Activated CD8-positive, alpha-beta T cell treated with anti-CD3 and anti-CD28 coated beads for 36 hours (primary cell): Measurements from ENCODE around the gene BCAR3. TPM values are rescaled to one million over a fixed set of nuclear protein-coding genes. Genes with fewer than 3 reads are reported as not detected.
A peak's percentile ranks its signal among the peaks of the same experiment; 100 is the strongest.

Experiments used
- ATAC-seq: fragments of 200-7000 bp; cut with Tn5 transposase; one replicate; pipeline ENCODE4 v1.10.0; 2021; ENCODE audit warnings: mild to moderate bottlenecking, moderate library complexity
- CTCF ChIA-PET: fragments of 350-600 bp; sonication (Branson Sonifier 250); formaldehyde crosslinking; loops from one replicate; lab custom pipeline; 2021; ENCODE audit warnings: antibody characterized with exemption; lab: Charles Lee
- POLR2A ChIA-PET: fragments of 350-600 bp; sonication (Branson Sonifier 250); formaldehyde crosslinking; loops from one replicate; lab custom pipeline; 2021; ENCODE audit warnings: antibody characterized with exemption; lab: Charles Lee
- DNase-seq: peaks from one replicate; pipeline ENCODE4 v3.0.0-alpha.2; 2020
- H3K27ac Mint-ChIP-seq: one replicate; pipeline ENCODE4 v1.8.0; 2021; ENCODE audit warnings: mild to moderate bottlenecking, mixed read lengths
- H3K27me3 Mint-ChIP-seq: one replicate; pipeline ENCODE4 v1.8.0; 2021; ENCODE audit warnings: mixed read lengths
- H3K36me3 Mint-ChIP-seq: one replicate; pipeline ENCODE4 v1.8.0; 2021; ENCODE audit warnings: low read depth, mixed read lengths
- H3K4me1 Mint-ChIP-seq: one replicate; pipeline ENCODE4 v1.8.0; 2021; ENCODE audit warnings: low read depth, mixed read lengths
- H3K4me3 Mint-ChIP-seq: one replicate; pipeline ENCODE4 v1.8.0; 2021; ENCODE audit warnings: mild to moderate bottlenecking, moderate library complexity, mixed read lengths
- H3K9me3 Mint-ChIP-seq: one replicate; pipeline ENCODE4 v1.8.0; 2021; ENCODE audit warnings: mixed read lengths
- intact Hi-C: fragments of 100-400 bp; cut with micrococcal nuclease; formaldehyde crosslinking; loops from one replicate; pipeline ENCODE4 v1.10.0; 2022
- total RNA-seq, 2 experiments: library from RNA; stranded (reverse); gene quantifications; one replicate each; pipeline ENCODE4 v1.2.3, GENCODE V29; 2021
- TF ChIP-seq, protein P1 (sequence below): fragments of 200-600 bp; IDR thresholded peaks from one replicate; pipeline ENCODE4 v1.8.0; 2022; ENCODE audit warnings: antibody characterized with exemption, mild to moderate bottlenecking

BCAR3 gene
- total RNA-seq, 2 experiments from 2014 or later: 0.51 to 0.70 TPM

DNA sequence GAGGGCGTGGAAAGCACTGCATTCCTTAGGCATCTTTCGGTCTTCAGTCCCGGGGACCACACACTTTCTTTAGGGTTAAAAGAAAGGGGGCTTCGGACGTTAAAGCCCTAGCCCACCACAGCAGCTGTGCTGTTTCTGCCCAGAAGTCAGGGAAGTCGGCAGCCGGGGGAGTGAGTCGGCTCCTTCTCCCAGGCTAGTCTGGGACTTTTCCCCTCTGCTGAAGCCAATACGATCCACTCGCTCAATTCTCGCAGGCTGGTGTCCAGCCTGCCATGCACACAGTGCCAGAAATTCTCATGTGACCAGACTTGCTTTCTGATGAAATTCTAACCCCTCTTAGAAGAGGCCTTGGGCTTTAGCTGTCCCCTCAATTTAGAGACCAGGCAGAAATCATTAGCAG lies 67.7 kb downstream of the BCAR3 start:
- Mint-ChIP-seq H3K4me1 (peaks cover 23% of the 10 kb centered on the region), H3K27ac (no peak overlapping the region), H3K27me3 (peaks cover 2% of the 10 kb centered on the region), H3K4me3 (no peak overlapping the region), H3K9me3 (no peaks in the 10 kb centered on the region), H3K36me3 (no peaks in the 10 kb centered on the region)
- TF ChIP-seq, protein P1, sequence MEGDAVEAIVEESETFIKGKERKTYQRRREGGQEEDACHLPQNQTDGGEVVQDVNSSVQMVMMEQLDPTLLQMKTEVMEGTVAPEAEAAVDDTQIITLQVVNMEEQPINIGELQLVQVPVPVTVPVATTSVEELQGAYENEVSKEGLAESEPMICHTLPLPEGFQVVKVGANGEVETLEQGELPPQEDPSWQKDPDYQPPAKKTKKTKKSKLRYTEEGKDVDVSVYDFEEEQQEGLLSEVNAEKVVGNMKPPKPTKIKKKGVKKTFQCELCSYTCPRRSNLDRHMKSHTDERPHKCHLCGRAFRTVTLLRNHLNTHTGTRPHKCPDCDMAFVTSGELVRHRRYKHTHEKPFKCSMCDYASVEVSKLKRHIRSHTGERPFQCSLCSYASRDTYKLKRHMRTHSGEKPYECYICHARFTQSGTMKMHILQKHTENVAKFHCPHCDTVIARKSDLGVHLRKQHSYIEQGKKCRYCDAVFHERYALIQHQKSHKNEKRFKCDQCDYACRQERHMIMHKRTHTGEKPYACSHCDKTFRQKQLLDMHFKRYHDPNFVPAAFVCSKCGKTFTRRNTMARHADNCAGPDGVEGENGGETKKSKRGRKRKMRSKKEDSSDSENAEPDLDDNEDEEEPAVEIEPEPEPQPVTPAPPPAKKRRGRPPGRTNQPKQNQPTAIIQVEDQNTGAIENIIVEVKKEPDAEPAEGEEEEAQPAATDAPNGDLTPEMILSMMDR: no peak
- ChIA-PET CTCF (interaction anchor here (1.1 to 1.3 kb wide), 3 partner anchors 15 to 230 kb away, joined by 4 to 5 read pairs (median 4); no protein-coding TSS in a partner anchor), POLR2A (interaction anchor here (0.6 to 0.8 kb wide), 2 partner anchors 16 to 27 kb away, joined by 3 read pairs; no protein-coding TSS in a partner anchor)
- intact Hi-C loops: no loop called here
- DNase-seq: no peak
- no peak for ATAC-seq

DNA sequence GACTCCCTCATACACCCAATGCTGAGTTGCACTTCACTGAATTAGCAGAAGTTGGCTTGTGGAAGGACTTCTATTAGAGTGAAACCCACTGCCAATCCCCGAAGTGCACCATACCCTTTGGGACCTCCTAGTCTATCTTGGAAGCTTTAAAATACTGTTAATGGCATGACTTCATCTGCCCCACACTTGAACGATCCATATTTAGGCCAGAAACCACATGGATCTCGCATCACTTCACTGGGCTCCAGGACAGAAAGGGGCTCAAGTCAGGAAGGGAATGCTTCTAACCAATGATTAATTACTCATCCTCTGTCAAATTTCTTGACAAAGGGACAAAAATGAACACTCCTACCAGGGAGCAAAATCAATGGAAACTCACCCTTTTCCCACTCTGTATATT lies 69.1 kb downstream of the BCAR3 start:
- H3K9me3 Mint-ChIP-seq: no peaks in the 10 kb centered on the region
- intact Hi-C loops: no loop called here
- H3K27me3 Mint-ChIP-seq: peaks cover 2% of the 10 kb centered on the region
- no peak for ATAC-seq
- no peak for DNase-seq
- no peaks in the 10 kb centered on the region for H3K36me3 Mint-ChIP-seq
- peaks cover 37% of the 10 kb centered on the region for H3K4me1 Mint-ChIP-seq
- H3K27ac Mint-ChIP-seq: no peak overlapping the region
- POLR2A ChIA-PET: no interaction called here
- TF ChIP-seq, protein P1: no peak
- CTCF ChIA-PET: interaction anchor here (1.3 kb wide), 1 partner anchor 17 kb away, joined by 4 read pairs; no protein-coding TSS in a partner anchor
- H3K4me3 Mint-ChIP-seq: no peak overlapping the region

DNA sequence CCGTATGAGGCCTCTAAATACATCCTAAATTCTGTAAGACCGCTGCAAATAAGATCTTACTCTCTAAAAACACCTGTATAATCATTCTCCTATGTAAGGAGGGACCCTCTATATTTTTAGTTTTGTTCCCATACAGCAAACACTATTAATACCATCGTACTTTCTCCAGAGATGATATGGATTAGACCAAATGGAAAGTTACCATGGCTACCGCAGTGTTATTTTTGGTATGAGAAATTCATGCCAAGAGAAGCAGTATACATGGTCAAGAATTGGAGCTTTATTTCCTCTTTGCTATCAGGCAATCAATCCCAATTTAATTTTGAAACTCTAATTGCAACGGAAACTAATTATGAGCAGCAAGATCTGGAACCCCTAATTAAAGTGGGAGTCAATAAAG lies 70.0 kb downstream of the BCAR3 start:
- CTCF ChIA-PET: interaction anchor here (1.0 kb wide), 1 partner anchor 19 kb away, joined by 3 read pairs; no protein-coding TSS in a partner anchor
- H3K4me3 Mint-ChIP-seq: no peak overlapping the region
- H3K27ac Mint-ChIP-seq: no peak overlapping the region
- peaks cover 2% of the 10 kb centered on the region for H3K27me3 Mint-ChIP-seq
- intact Hi-C loops: no loop called here
- H3K9me3 Mint-ChIP-seq: no peaks in the 10 kb centered on the region
- no peaks in the 10 kb centered on the region for H3K36me3 Mint-ChIP-seq
- POLR2A ChIA-PET: no interaction called here
- ATAC-seq (no peak), DNase-seq (no peak)
- peaks cover 38% of the 10 kb centered on the region for H3K4me1 Mint-ChIP-seq
- TF ChIP-seq, protein P1: no peak

DNA sequence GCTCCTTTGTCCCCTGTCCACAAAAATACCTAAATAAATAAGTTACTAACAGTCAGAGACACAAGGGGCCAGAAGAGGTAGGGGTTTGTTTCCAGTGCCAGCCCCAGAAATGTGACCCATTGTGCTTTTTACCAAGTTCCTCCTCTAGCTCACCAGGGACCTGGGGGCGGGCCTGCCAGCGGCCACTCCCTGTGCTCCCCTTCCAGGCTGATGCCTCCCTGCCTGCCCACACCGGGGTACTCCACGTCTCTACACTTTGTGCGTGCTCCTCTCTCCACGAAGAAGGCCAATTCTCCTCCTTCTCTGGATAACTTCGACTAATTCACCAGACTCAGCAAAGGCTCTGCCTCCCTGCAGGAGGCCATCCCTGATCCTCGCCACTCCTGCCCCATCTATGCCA lies 72.1 kb downstream of the BCAR3 start:
- CTCF ChIA-PET: no interaction called here
- H3K27ac Mint-ChIP-seq: no peak overlapping the region
- H3K27me3 Mint-ChIP-seq: peaks cover 7% of the 10 kb centered on the region
- H3K4me1 Mint-ChIP-seq: peaks cover 18% of the 10 kb centered on the region
- DNase-seq (no peak), ATAC-seq (no peak)
- H3K9me3 Mint-ChIP-seq: no peaks in the 10 kb centered on the region
- POLR2A ChIA-PET: no interaction called here
- intact Hi-C loops: no loop called here
- H3K36me3 Mint-ChIP-seq: no peaks in the 10 kb centered on the region
- TF ChIP-seq, protein P1: no peak
- H3K4me3 Mint-ChIP-seq: no peak overlapping the region

DNA sequence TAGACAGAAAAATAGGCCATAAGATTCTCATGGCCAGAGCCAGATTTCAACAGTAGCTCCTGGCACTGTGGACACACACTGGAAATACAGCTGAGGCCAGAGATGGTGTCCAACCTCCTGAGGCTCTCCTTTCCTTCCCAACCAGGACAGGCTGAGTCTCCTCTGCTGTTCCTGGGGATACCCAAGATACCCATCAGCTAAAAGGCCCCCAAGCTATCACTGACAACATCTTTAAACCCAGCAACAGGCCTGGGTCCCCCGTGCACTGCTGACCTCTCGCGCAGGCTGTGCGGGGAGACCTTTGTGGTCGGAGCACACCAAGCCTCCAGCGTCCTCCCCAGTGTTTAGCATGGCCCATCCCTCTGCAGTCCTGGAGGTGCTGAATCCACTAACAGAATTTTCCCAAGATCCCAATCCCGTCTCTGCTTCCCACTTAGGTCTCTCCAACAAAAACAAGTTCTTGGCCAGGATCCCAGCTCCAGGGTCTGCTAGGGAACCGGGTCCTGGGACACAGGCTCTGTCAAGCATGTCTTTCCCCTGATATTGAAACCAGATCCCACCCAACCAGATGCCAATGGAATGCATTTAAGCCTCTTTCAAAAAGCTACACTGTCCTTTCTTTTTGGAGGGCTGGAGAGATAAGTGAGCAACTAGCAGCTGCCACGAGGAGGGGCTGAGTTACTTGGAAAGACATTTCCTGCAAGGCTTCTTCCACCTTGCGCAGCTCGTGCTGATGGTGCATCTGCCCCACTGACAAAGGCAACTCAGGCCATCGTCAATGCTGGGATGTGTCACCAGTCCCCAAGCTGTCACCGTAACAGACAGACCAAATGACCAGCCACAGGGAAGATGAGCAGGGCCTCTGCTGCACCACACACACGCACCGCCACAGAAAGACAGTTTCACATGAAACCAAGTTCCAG lies 73.2 kb downstream of the BCAR3 start:
- Mint-ChIP-seq H3K4me1 (peaks cover 18% of the 10 kb centered on the region), H3K9me3 (no peaks in the 10 kb centered on the region), H3K36me3 (no peaks in the 10 kb centered on the region), H3K27ac (peak overlapping the region; percentile 27), H3K27me3 (peaks cover 7% of the 10 kb centered on the region), H3K4me3 (no peak overlapping the region)
- intact Hi-C loops: no loop called here
- DNase-seq (no peak), ATAC-seq (peak; percentile 26)
- POLR2A ChIA-PET: interaction anchor here (0.9 to 1.1 kb wide), 2 partner anchors 15 to 529 kb away, joined by 3 to 4 read pairs; partner anchors contain the start of gene MTF2
- TF ChIP-seq, protein P1: no peak
- CTCF ChIA-PET: interaction anchor here (0.8 to 2.0 kb wide), 6 partner anchors 8 to 304 kb away, joined by 3 to 7 read pairs (median 4); no protein-coding TSS in a partner anchor
